A549 (cell line): ENCODE results near the gene MSL3B.

ENCODE experiments used
- CHD2 ChIP-seq: fragments of 150-350 bp; IDR thresholded peaks from 2 replicates; pipeline ENCODE4 v1.6.1; 2014; ENCODE audit warnings: low read length; ENCODE audit not compliant: partially characterized antibody
- FOSL2 ChIP-seq, 2 experiments: fragments of 450-650 bp in 1 of 2; fragments of >200 bp in 1 of 2; sonication (Bioruptor Twin) in 1 of 2; formaldehyde crosslinking; IDR thresholded peaks; 2 replicates each; pipeline versions ENCODE4 v1.5.0 to v1.6.1; 2016 to 2020; ENCODE audit warnings: mild to moderate bottlenecking in 1 of 2, moderate library complexity in 1 of 2
- HDAC2 ChIP-seq: fragments of 200-600 bp; sonication (generic); IDR thresholded peaks from 2 replicates; pipeline ENCODE4 v1.6.1; 2016
- SMC3 ChIP-seq: fragments of >200 bp; sonication (Bioruptor Twin); formaldehyde crosslinking; IDR thresholded peaks from 3 replicates; pipeline ENCODE4 v1.6.1; 2018; ENCODE audit warnings: inconsistent platforms
- ZSCAN20 ChIP-seq: fragments of 250-450 bp; sonication (Bioruptor Pico); IDR thresholded peaks from 2 replicates; pipeline ENCODE4 v1.8.0; 2022; ENCODE audit warnings: mild to moderate bottlenecking, moderate library complexity
- TF ChIP-seq, protein P1 (sequence below): fragments of >200 bp; sonication (Bioruptor Twin); formaldehyde crosslinking; IDR thresholded peaks from 3 replicates; pipeline ENCODE4 v1.5.1; 2016

DNA sequence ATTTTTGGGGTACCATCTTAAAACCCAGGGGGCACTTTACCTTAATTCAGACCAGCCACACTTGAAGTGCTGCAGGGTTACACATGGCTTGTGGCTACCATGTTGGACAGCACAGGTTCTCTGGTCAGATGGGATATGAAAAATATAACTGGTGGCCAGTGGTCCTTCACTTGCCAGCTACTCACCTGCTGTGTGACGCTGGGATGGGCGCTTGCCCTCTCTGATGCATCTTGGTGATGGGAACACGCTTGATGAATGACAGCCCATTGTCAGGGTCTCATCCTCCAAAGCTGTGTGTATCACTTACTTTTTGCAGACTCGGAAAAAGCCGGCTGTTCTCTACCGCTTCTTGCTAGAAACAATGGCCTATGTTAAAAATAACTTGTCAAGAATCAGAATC lies 36.3 kb downstream of the MSL3B start:
- TF ChIP-seq, protein P1, sequence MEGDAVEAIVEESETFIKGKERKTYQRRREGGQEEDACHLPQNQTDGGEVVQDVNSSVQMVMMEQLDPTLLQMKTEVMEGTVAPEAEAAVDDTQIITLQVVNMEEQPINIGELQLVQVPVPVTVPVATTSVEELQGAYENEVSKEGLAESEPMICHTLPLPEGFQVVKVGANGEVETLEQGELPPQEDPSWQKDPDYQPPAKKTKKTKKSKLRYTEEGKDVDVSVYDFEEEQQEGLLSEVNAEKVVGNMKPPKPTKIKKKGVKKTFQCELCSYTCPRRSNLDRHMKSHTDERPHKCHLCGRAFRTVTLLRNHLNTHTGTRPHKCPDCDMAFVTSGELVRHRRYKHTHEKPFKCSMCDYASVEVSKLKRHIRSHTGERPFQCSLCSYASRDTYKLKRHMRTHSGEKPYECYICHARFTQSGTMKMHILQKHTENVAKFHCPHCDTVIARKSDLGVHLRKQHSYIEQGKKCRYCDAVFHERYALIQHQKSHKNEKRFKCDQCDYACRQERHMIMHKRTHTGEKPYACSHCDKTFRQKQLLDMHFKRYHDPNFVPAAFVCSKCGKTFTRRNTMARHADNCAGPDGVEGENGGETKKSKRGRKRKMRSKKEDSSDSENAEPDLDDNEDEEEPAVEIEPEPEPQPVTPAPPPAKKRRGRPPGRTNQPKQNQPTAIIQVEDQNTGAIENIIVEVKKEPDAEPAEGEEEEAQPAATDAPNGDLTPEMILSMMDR, result no peak
- TF ChIP-seq FOSL2 (IDR thresholded peaks at IDR 0.05), result no peak
- no peak for TF ChIP-seq FOSL2 (CRISPR knock-in tag; IDR thresholded peaks at IDR 0.05)
- no peak for TF ChIP-seq CHD2
- TF ChIP-seq ZSCAN20 (CRISPR knock-in tag), result no peak
- TF ChIP-seq SMC3, result no peak
- no peak for TF ChIP-seq HDAC2
